Activated naive CD4-positive, alpha-beta T cell treated with anti-CD3 and anti-CD28 coated beads for 36 hours (primary cell): ENCODE results near the gene ZBTB37. TPM values are rescaled to one million over a fixed set of nuclear protein-coding genes. Genes with fewer than 3 reads are reported as not detected.
A peak's percentile ranks its signal among the peaks of the same experiment; 100 is the strongest.
"Not testable (repeated sequence)": the region's sequence is repeated elsewhere in the genome, so short reads cannot be mapped to it uniquely, and the experiment has no call there.

ENCODE experiments used
- CTCF ChIA-PET: fragments of 350-600 bp; sonication (Branson Sonifier 250); formaldehyde crosslinking; loops from one replicate; lab custom pipeline; 2021; ENCODE audit warnings: antibody characterized with exemption; lab: Charles Lee
- DNase-seq: peaks from one replicate; pipeline ENCODE4 v3.0.0-alpha.2; 2020
- H3K27ac Mint-ChIP-seq: one replicate; pipeline ENCODE4 v1.8.0; 2021; ENCODE audit warnings: mild to moderate bottlenecking, mixed read lengths
- H3K27me3 Mint-ChIP-seq: one replicate; pipeline ENCODE4 v1.8.0; 2021; ENCODE audit warnings: low read depth, mixed read lengths
- H3K36me3 Mint-ChIP-seq: one replicate; pipeline ENCODE4 v1.8.0; 2021; ENCODE audit warnings: low read depth, mixed read lengths
- H3K4me1 Mint-ChIP-seq: one replicate; pipeline ENCODE4 v1.8.0; 2021; ENCODE audit warnings: low read depth, mixed read lengths
- H3K4me3 Mint-ChIP-seq: one replicate; pipeline ENCODE4 v1.8.0; 2021; ENCODE audit warnings: mild to moderate bottlenecking, moderate library complexity, mixed read lengths
- H3K9me3 Mint-ChIP-seq: one replicate; pipeline ENCODE4 v1.8.0; 2021; ENCODE audit warnings: mixed read lengths
- intact Hi-C: fragments of 100-400 bp; cut with micrococcal nuclease; formaldehyde crosslinking; loops from one replicate; pipeline ENCODE4 v1.15.1; 2023
- total RNA-seq, 2 experiments: library from RNA; stranded (reverse); gene quantifications; one replicate each; pipeline ENCODE4 v1.2.3, GENCODE V29; 2021

The ZBTB37 gene
- total RNA-seq, 2 experiments from 2014 or later = 8.1 to 9.0 TPM

DNA sequence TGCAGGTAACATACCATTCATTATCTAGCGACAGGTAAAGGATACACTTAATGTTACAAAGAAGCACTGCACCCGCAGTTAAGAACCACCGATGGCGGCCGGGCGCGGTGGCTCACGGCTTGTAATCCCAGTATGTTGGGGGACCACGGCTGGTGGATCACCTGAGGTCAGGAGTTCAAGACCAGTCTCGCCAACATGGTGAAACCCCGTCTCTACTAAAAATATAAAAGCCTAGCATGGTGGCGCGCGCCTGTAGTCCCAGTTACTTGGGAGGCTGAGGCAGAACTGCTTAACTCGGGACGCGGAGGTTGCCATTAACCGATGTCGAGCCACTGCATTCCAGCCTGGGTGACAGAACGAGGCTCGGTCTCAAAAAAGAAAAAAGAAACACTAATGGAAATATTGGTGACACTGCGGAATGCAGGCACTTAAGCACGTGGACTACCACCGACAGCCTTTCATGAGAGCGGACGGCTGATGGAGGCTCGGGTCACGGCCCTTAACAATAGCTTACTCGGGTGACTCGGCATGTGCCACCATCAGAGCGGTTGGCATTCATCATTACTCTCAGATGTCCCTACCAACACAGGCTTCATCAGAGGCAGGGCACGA is 933 bp upstream of the ZBTB37 start:
- DNase-seq = peak; percentile 34
- H3K4me1 Mint-ChIP-seq = peaks cover 50% of the 10 kb centered on the region
- peak overlapping the region; percentile 94 for H3K4me3 Mint-ChIP-seq
- no peaks in the 10 kb centered on the region for H3K27me3 Mint-ChIP-seq
- peak overlapping the region; percentile 98 for H3K27ac Mint-ChIP-seq
- intact Hi-C loops = loop anchor here (5.0 kb wide), 2 partner anchors 205 to 995 kb away; no protein-coding TSS in a partner anchor
- CTCF ChIA-PET = no interaction called here
- peaks cover 56% of the 10 kb centered on the region for H3K36me3 Mint-ChIP-seq
- no peaks in the 10 kb centered on the region for H3K9me3 Mint-ChIP-seq

DNA sequence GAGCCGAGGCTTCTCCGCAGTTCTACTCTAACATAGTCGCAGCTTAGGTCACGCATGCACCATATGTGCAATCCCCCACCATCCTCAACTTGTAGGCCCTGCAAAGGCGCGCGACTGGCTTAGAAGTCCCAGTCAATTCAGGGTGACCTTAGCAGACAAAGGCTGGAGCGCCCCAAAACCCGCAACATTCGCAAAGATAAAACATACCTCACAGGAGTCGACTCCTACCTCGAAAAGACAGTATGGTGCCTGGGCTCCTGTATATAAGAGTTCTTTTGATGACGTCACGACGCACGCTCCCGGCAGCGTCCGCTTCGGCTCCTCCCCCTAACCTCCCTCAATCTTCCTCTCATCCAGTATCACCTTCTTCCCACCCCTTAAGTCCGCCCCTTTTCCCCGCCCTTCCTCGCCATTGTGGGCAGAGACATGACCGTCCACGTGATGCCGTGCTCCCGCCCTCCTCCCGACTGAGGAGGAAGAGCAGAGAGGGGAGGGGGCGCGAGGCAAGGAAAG is 371 bp upstream of the ZBTB37 start, which contains the start of gene GAS5:
Gene GAS5 (minus strand): TSS at position 237 of the 513 bp plus-strand sequence.
- CTCF ChIA-PET = interaction anchor here (1.1 to 1.8 kb wide), 2 partner anchors 21 to 55 kb away, joined by 5 read pairs; no protein-coding TSS in a partner anchor
- Mint-ChIP-seq H3K4me3 (peak within 1 kb of the TSS; percentile 94), H3K4me1 (peaks cover 51% of the 10 kb centered on the region), H3K9me3 (no peaks in the 10 kb centered on the region), H3K27me3 (no peaks in the 10 kb centered on the region), H3K27ac (peak within 1 kb of the TSS; percentile 98), H3K36me3 (peaks cover 58% of the 10 kb centered on the region)
- peak; percentile 100 for DNase-seq
- intact Hi-C loops = loop anchor here (1.0 to 5.0 kb wide), 14 partner anchors 44 to 1335 kb away; partner anchors contain the start of genes CACYBP, CENPL, DARS2 and KLHL20

DNA sequence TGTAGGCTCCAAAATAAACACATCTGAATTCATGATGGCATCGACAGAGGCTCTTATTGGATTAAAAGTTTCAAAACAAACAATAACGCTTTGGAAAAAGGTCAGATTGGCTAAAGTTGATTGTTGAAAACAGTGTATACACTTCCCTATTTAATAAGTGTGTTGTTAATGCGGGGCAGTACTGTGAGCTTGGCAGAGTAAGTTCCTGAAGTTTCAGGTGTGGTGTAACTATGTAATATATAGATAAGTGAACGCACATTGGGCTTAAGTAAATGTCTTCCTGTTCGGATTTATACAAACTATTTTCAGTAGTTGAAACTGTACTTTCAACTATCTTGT is 810 bp downstream of the ZBTB37 start:
- Mint-ChIP-seq H3K4me3 (peak overlapping the region; percentile 94), H3K9me3 (no peaks in the 10 kb centered on the region), H3K36me3 (peaks cover 56% of the 10 kb centered on the region), H3K27me3 (no peaks in the 10 kb centered on the region), H3K4me1 (peaks cover 49% of the 10 kb centered on the region), H3K27ac (peak overlapping the region; percentile 98)
- CTCF ChIA-PET = interaction anchor here (1.1 to 1.8 kb wide), 4 partner anchors 20 to 54 kb away, joined by 4 to 5 read pairs (median 4); no protein-coding TSS in a partner anchor
- no peak for DNase-seq
- intact Hi-C loops = loop anchor here (2.0 to 5.0 kb wide), 3 partner anchors 203 to 997 kb away; no protein-coding TSS in a partner anchor

DNA sequence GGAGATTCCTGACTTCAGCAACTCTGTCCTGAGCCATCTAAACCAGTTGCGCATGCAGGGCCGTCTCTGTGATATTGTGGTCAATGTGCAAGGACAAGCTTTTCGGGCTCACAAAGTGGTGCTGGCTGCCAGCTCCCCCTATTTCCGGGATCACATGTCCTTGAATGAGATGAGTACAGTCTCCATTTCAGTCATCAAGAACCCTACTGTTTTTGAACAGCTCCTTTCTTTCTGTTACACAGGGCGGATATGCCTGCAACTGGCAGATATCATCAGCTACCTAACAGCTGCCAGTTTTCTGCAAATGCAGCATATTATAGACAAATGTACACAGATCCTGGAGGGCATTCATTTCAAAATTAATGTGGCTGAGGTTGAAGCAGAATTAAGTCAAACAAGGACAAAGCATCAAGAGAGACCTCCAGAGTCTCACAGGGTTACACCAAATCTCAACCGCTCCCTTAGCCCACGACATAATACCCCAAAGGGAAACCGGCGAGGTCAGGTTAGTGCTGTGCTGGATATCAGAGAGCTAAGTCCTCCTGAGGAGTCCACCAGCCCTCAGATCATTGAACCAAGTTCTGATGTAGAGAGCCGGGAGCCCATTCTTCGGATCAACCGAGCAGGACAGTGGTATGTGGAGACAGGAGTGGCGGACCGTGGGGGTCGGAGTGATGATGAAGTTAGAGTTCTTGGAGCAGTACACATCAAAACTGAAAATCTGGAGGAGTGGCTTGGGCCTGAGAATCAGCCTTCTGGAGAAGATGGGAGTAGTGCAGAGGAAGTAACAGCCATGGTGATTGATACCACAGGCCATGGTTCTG is 2.3 kb downstream of the ZBTB37 start:
- Mint-ChIP-seq H3K27me3 (no peaks in the 10 kb centered on the region), H3K27ac (peak overlapping the region; percentile 74), H3K36me3 (peaks cover 44% of the 10 kb centered on the region), H3K4me1 (peaks cover 41% of the 10 kb centered on the region), H3K4me3 (peak overlapping the region; percentile 26), H3K9me3 (no peaks in the 10 kb centered on the region)
- intact Hi-C loops = loop anchor here (1.0 kb wide), 1 partner anchor 284 kb away; no protein-coding TSS in a partner anchor
- peak; percentile 47 for DNase-seq
- CTCF ChIA-PET = interaction anchor here (1.4 kb wide), 1 partner anchor 44 kb away, joined by 4 read pairs; no protein-coding TSS in a partner anchor

DNA sequence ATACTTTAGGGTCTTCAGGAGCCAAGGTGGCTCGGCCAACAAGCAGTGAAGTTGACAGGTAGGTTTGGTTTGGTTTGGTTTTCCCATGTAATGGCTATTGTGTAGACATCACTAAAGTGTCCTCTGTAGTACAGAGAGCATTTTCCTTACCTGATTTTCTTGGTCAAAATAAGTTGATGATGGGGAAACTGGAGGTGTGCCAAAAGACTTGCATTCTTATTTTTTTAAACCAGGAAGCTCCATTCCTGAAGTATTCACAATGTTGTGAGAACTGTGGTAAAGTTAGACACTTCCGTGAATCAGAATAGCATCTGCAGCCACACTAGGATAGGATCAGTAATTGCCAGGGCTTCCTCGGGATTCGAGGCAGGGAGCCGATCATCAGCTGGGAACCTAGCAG is 2.9 kb downstream of the ZBTB37 start:
- Mint-ChIP-seq H3K27ac (peak overlapping the region; percentile 74), H3K9me3 (no peaks in the 10 kb centered on the region), H3K36me3 (peaks cover 43% of the 10 kb centered on the region), H3K27me3 (no peaks in the 10 kb centered on the region), H3K4me3 (no peak overlapping the region), H3K4me1 (peaks cover 37% of the 10 kb centered on the region)
- intact Hi-C loops = no loop called here
- CTCF ChIA-PET = interaction anchor here (0.6 kb wide), 1 partner anchor 16 kb away, joined by 3 read pairs; no protein-coding TSS in a partner anchor
- DNase-seq = no peak

DNA sequence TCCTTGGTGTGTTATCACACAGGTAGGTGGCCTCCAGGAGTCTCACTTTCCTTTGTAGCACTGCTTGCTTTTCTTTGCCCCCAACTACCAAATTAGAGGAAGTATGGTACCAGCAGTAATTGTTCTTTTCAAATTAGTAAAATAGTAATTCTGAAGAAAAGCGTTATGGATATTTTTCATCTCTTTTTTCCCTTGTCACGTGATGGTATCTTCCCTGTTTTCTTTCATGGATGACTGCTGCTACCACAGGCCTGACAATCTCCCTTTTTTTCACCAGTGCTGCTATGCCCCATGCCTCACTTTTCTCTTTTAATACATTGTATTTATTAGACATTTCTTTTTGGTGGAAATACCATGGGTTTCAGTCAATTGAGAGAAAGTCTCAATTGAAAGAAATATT is 3.3 kb downstream of the ZBTB37 start:
- intact Hi-C loops = no loop called here
- Mint-ChIP-seq H3K36me3 (peaks cover 38% of the 10 kb centered on the region), H3K4me1 (peaks cover 37% of the 10 kb centered on the region), H3K27me3 (no peaks in the 10 kb centered on the region), H3K27ac (peak overlapping the region; percentile 46), H3K9me3 (no peaks in the 10 kb centered on the region), H3K4me3 (peak overlapping the region; percentile 20)
- DNase-seq = no peak
- CTCF ChIA-PET = interaction anchor here (0.6 kb wide), 1 partner anchor 17 kb away, joined by 3 read pairs; no protein-coding TSS in a partner anchor

DNA sequence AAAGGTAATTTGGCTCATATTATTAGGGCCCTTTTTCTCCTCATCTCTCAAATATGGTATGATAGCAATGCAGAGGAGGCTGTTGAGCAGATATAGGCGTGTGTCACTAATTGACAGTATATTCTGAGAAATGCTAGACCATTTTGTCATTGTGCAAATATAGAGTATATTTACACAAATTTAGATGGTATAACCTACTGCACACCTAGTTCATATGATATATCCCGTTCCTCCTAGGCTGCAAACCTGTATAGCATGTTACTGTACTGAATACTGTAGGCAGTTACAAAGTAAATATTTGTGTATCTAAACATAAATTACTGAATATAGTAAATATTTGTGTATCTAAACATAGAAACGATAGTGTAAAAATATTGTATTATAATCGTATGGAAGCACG is 8.6 kb downstream of the ZBTB37 start:
- intact Hi-C loops = no loop called here
- H3K4me3 Mint-ChIP-seq = no peak overlapping the region
- no peaks in the 10 kb centered on the region for H3K9me3 Mint-ChIP-seq
- CTCF ChIA-PET = no interaction called here
- no peak for DNase-seq
- no peaks in the 10 kb centered on the region for H3K27me3 Mint-ChIP-seq
- H3K27ac Mint-ChIP-seq = no peak overlapping the region
- H3K36me3 Mint-ChIP-seq = peaks cover 26% of the 10 kb centered on the region
- H3K4me1 Mint-ChIP-seq = peaks cover 11% of the 10 kb centered on the region

DNA sequence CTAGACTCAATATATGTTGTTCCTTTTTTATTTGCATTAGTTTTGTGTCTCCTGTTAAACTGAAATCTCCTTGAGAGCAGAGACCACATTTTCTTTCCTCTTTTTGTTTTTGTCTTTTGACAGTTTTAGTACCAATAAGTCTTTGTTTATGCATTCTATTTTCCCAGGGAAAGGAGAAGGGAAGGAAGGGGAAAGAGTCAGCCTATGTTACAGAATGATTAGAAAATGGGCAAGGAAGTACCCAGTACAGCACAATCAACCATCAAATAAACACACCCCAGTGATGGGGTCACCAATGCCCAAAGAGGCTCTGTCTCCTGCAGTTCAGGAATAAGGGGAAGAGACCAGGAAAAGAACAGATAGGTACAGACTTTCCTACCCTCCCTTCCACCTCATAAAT is 10.1 kb downstream of the ZBTB37 start:
- Mint-ChIP-seq H3K36me3 (peaks cover 22% of the 10 kb centered on the region), H3K27ac (no peak overlapping the region)

DNA sequence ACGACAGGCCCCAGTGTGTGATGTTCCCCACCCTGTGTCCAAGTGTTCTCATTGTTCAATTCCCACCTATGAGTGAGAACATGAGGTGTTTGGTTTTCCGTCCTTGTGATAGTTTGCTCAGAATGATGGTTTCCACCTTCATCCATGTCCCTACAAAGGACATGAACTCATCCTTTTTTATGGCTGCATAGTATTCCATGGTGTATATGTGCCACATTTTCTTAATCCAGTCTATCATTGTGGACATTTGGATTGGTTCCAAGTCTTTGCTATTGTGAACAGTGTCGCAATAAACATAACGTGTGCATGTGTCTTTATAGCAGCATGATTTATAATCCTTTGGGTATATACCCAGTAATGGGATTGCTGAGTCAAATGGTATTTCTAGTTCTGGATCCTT is 12.9 kb downstream of the ZBTB37 start:
- peaks cover 20% of the 10 kb centered on the region for H3K36me3 Mint-ChIP-seq
- H3K27ac Mint-ChIP-seq, CTCF ChIA-PET, H3K4me3 Mint-ChIP-seq, DNase-seq, intact Hi-C loops, H3K9me3 Mint-ChIP-seq, H3K4me1 Mint-ChIP-seq, H3K27me3 Mint-ChIP-seq: not testable (repeated sequence)

More for the DNA sequence above, 10.1 kb downstream of the ZBTB37 start:
- intact Hi-C loops = no loop called here
- H3K27me3 Mint-ChIP-seq = no peaks in the 10 kb centered on the region
- H3K9me3 Mint-ChIP-seq = no peaks in the 10 kb centered on the region
- CTCF ChIA-PET = interaction anchor here (1.1 kb wide), 1 partner anchor 12 kb away, joined by 3 read pairs; no protein-coding TSS in a partner anchor
- H3K4me3 Mint-ChIP-seq = no peak overlapping the region
- DNase-seq = no peak
- peaks cover 5% of the 10 kb centered on the region for H3K4me1 Mint-ChIP-seq

DNA sequence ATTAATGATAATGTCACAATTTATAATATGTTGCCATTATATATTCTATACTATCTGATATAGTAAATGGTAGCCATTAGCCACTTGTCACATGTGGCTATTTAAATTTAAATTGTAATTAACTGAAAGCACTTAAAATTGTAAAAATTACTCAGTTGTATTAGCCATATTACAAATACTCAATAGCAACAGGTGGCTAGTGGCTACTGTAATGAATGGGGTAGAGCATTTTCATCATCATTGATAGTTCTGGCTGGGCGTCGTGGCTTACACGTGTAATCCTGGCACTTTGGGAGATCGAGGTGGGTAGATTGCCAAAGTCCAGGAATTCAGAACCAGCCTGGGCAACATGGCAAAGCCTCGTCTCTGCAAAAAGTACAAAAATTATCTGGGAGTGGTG is 16.5 kb downstream of the ZBTB37 start:
- Mint-ChIP-seq H3K27ac (no peak overlapping the region), H3K9me3 (no peaks in the 10 kb centered on the region), H3K36me3 (peaks cover 23% of the 10 kb centered on the region), H3K4me1 (peaks cover 22% of the 10 kb centered on the region), H3K27me3 (no peaks in the 10 kb centered on the region), H3K4me3 (no peak overlapping the region)
- DNase-seq = no peak
- intact Hi-C loops = no loop called here
- CTCF ChIA-PET = no interaction called here

DNA sequence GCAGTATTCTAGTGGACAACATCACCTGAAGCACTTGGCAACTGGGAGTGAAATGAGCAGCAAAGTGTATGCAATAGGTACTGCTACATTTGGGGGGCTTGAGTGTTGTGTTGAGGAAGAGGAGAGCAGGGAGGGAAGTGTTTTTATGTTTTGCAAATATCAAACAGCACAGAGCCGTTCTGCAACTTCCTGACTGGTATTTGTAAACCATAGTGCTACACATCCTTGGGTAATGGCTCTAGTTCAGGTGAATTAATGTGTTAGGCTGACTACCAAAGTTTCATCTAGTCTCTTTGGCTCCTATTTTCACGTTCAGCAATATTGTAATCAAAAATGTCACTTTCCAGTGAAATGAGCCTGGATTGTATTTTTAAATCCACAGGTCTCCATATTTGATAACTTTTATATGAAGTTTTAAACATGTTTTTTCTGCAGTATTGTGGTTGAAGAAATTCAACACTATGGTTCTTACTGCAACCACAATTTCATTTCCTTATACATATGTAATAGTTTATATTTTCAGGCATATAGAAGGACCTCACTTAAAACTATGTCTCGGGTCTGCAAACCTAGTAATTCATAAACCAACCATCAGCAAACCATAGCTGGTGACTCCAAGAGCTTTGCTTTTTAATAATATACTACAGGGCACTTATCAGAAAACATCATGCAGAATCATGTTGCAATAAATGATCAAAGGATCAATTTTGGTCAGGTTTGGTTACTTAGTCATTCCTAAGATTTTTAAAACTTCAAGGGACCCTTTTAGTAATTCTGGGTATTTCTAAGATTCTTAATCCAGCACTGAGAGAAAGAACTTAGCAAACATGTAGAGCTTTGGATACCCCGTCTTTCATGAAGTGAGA is 18.8 kb downstream of the ZBTB37 start:
- H3K4me3 Mint-ChIP-seq = no peak overlapping the region
- peaks cover 22% of the 10 kb centered on the region for H3K4me1 Mint-ChIP-seq
- intact Hi-C loops = no loop called here

More for the DNA sequence above, 18.8 kb downstream of the ZBTB37 start:
- Mint-ChIP-seq H3K27me3 (no peaks in the 10 kb centered on the region), H3K36me3 (peaks cover 23% of the 10 kb centered on the region), H3K27ac (no peak overlapping the region), H3K9me3 (no peaks in the 10 kb centered on the region)
- no peak for DNase-seq
- CTCF ChIA-PET = interaction anchor here (0.6 to 1.0 kb wide), 2 partner anchors 92 to 409 kb away, joined by 3 to 4 read pairs; no protein-coding TSS in a partner anchor
